B cell (primary cell): ENCODE data around the gene PRKCH.

Experiments used
- EZH2 ChIP-seq: IDR thresholded peaks from 2 replicates; pipeline ENCODE4 v1.6.1; 2012; ENCODE audit warnings: borderline replicate concordance, low read depth, mild to moderate bottlenecking, moderate library complexity, low read length; ENCODE audit not compliant: insufficient read depth, poor library complexity, severe bottlenecking
- TF ChIP-seq, protein P1 (sequence below): fragments of 200-600 bp; IDR thresholded peaks from one replicate; pipeline ENCODE4 v1.8.0; 2022; ENCODE audit warnings: antibody characterized with exemption, mild to moderate bottlenecking

- TF ChIP-seq EZH2: no peak
- TF ChIP-seq, protein P1, sequence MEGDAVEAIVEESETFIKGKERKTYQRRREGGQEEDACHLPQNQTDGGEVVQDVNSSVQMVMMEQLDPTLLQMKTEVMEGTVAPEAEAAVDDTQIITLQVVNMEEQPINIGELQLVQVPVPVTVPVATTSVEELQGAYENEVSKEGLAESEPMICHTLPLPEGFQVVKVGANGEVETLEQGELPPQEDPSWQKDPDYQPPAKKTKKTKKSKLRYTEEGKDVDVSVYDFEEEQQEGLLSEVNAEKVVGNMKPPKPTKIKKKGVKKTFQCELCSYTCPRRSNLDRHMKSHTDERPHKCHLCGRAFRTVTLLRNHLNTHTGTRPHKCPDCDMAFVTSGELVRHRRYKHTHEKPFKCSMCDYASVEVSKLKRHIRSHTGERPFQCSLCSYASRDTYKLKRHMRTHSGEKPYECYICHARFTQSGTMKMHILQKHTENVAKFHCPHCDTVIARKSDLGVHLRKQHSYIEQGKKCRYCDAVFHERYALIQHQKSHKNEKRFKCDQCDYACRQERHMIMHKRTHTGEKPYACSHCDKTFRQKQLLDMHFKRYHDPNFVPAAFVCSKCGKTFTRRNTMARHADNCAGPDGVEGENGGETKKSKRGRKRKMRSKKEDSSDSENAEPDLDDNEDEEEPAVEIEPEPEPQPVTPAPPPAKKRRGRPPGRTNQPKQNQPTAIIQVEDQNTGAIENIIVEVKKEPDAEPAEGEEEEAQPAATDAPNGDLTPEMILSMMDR: no peak
Observed at GRCh38 chr14:61586544-61587055, 265.2 kb downstream of the PRKCH start.
